Hepatocyte (in vitro differentiated cells): Measurements from ENCODE around the gene SHROOM2. TPM values are rescaled to one million over a fixed set of nuclear protein-coding genes. Genes with fewer than 3 reads are reported as not detected.

Experiments
- DNase-seq: peaks from one replicate; pipeline ENCODE4 v3.0.0-alpha.2; 2016; ENCODE audit warnings: low spot score
- H2AFZ ChIP-seq: fragments of 200-600 bp; sonication (generic); 2 replicates; pipeline ENCODE4 v1.6.0; 2016; ENCODE audit warnings: antibody characterized with exemption, mild to moderate bottlenecking
- H3K27ac ChIP-seq: fragments of 200-600 bp; sonication (generic); 2 replicates; pipeline ENCODE4 v1.5.1; 2016; ENCODE audit warnings: mild to moderate bottlenecking
- H3K27me3 ChIP-seq: fragments of 200-600 bp; sonication (generic); 2 replicates; pipeline ENCODE4 v1.6.1; 2016
- H3K36me3 ChIP-seq: fragments of 200-600 bp; sonication (generic); replicated peaks from 2 replicates; pipeline ENCODE4 v1.5.1; 2016; ENCODE audit warnings: low read depth; ENCODE audit not compliant: insufficient read depth
- H3K4me1 ChIP-seq: fragments of 200-600 bp; sonication (generic); 2 replicates; pipeline ENCODE4 v1.5.1; 2016; ENCODE audit warnings: mild to moderate bottlenecking, moderate library complexity; ENCODE audit not compliant: insufficient read depth
- H3K4me2 ChIP-seq: fragments of 200-600 bp; sonication (generic); 2 replicates; pipeline ENCODE4 v1.6.0; 2016
- H3K4me3 ChIP-seq: fragments of 200-600 bp; sonication (generic); 2 replicates; pipeline ENCODE4 v1.5.1; 2016; ENCODE audit warnings: mild to moderate bottlenecking
- H3K79me2 ChIP-seq: fragments of 200-600 bp; sonication (generic); 2 replicates; pipeline ENCODE4 v1.6.0; 2017; ENCODE audit warnings: mild to moderate bottlenecking
- H3K9me2 ChIP-seq: fragments of 200-600 bp; sonication (generic); replicated peaks from 2 replicates; pipeline ENCODE4 v1.6.0; 2017; ENCODE audit warnings: mild to moderate bottlenecking; ENCODE audit not compliant: insufficient read depth
- H3K9me3 ChIP-seq: fragments of 200-600 bp; sonication (generic); 2 replicates; pipeline ENCODE4 v1.5.1; 2016; ENCODE audit warnings: low read depth, mild to moderate bottlenecking
- H4K20me1 ChIP-seq: fragments of 200-600 bp; sonication (generic); 2 replicates; pipeline ENCODE4 v1.6.0; 2016; ENCODE audit warnings: mild to moderate bottlenecking; ENCODE audit not compliant: insufficient read depth, poor library complexity, severe bottlenecking
- EZH2 ChIP-seq: fragments of 200-600 bp; sonication (generic); IDR thresholded peaks from 2 replicates; pipeline ENCODE4 v1.6.1; 2016; ENCODE audit warnings: antibody characterized with exemption, mild to moderate bottlenecking, borderline replicate concordance
- EZH2phosphoT487 ChIP-seq: fragments of 200-600 bp; sonication (generic); IDR thresholded peaks from one replicate; pipeline ENCODE4 v1.6.1; 2018; ENCODE audit warnings: antibody characterized with exemption, mild to moderate bottlenecking, low read depth, moderate library complexity; ENCODE audit not compliant: unreplicated experiment, severe bottlenecking
- WGBS: methylation state at CpG from one replicate; pipeline ENCODE4 v1.1.6; 2016; ENCODE audit warnings: low lambda C conversion rate; ENCODE audit errors: missing lambda C conversion rate; 5-methylcytosine and 5-hydroxymethylcytosine counted together
- polyA plus RNA-seq: library from polyadenylated mRNA; unstranded; fragments of >200 nt; fragmentation: Nextera tagmentation; extraction: Ambion mirVana; gene quantifications from 2 replicates; pipeline ENCODE4 v1.2.1, GENCODE V29; 2016
- total RNA-seq: library from RNA; depleted of rRNA; stranded (reverse); fragments of >200 nt; gene quantifications from 2 replicates; pipeline ENCODE4 v1.2.3, GENCODE V29; 2014
- TF ChIP-seq, protein P1 (sequence below): fragments of 200-600 bp; sonication (generic); IDR thresholded peaks from 2 replicates; pipeline ENCODE4 v1.5.1; 2016; ENCODE audit warnings: antibody characterized with exemption, mild to moderate bottlenecking; ENCODE audit not compliant: poor library complexity

The SHROOM2 gene
- total and polyA plus RNA-seq, 2 experiments from 2014 or later, result 6.9 to 8.5 TPM

DNA sequence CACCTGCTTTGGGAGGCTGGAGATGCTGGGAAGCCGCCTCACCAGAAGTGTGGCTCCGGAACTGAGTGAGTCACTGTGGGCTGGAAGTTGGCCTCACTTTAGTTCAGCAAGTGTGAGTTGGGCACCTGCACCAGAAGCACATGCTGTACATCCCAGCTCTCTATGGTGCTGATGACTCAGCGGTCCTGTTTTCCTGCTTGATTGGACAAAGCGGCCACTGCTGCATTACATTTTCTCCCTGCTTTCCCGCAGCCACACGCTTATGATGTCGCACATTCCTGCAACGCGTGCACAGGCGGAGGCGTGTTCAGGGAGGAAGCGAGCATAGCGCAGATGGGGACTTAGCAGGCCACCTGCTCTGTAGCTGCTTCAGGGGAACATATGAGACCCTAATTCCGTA is 154.2 kb downstream of the SHROOM2 start:
- H3K27me3 ChIP-seq, result no peaks in the 10 kb centered on the region
- H3K4me2 ChIP-seq, result no peak overlapping the region
- no peak overlapping the region for H3K27ac ChIP-seq
- H3K9me2 ChIP-seq, result no peaks in the 10 kb centered on the region
- H3K36me3 ChIP-seq, result no peaks in the 10 kb centered on the region
- no peak overlapping the region for H3K4me3 ChIP-seq
- H4K20me1 ChIP-seq, result no peaks in the 10 kb centered on the region
- no peak for DNase-seq
- no peaks in the 10 kb centered on the region for H3K79me2 ChIP-seq
- H3K9me3 ChIP-seq, result no peaks in the 10 kb centered on the region
- no peaks in the 10 kb centered on the region for H3K4me1 ChIP-seq
- no peak for TF ChIP-seq EZH2
- TF ChIP-seq EZH2phosphoT487, result no peak
- TF ChIP-seq, protein P1, sequence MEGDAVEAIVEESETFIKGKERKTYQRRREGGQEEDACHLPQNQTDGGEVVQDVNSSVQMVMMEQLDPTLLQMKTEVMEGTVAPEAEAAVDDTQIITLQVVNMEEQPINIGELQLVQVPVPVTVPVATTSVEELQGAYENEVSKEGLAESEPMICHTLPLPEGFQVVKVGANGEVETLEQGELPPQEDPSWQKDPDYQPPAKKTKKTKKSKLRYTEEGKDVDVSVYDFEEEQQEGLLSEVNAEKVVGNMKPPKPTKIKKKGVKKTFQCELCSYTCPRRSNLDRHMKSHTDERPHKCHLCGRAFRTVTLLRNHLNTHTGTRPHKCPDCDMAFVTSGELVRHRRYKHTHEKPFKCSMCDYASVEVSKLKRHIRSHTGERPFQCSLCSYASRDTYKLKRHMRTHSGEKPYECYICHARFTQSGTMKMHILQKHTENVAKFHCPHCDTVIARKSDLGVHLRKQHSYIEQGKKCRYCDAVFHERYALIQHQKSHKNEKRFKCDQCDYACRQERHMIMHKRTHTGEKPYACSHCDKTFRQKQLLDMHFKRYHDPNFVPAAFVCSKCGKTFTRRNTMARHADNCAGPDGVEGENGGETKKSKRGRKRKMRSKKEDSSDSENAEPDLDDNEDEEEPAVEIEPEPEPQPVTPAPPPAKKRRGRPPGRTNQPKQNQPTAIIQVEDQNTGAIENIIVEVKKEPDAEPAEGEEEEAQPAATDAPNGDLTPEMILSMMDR, result no peak
- H2AFZ ChIP-seq, result no peak overlapping the region
- WGBS, result 88% methylated on average over 14 of the region's 14 CpGs

DNA sequence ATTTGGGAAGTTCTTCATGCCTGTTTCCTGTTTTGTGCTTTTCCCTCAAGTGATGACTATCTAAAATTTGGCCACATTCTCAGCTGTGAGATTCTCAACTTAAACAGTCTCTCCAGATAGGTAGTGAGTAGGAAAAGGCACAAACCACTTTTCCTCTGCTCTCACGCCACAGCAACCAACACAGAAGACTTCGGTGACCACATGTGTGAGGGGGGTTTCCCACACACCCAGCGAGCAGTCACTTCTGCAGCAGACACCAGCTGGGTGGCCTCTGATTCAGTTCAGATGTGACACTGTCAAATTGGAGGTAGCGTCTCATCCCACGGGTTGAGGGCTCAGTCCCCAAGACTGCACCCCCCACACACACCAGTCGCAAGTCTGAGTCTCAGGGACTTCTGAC is 155.9 kb downstream of the SHROOM2 start:
- H3K27me3 ChIP-seq, result no peaks in the 10 kb centered on the region
- 90% methylated on average over 6 of the region's 6 CpGs for WGBS
- DNase-seq, result no peak
- no peaks in the 10 kb centered on the region for H3K36me3 ChIP-seq
- H3K4me2 ChIP-seq, result no peak overlapping the region
- H3K9me3 ChIP-seq, result no peaks in the 10 kb centered on the region
- H3K4me3 ChIP-seq, result no peak overlapping the region
- no peaks in the 10 kb centered on the region for H3K4me1 ChIP-seq
- H3K79me2 ChIP-seq, result no peaks in the 10 kb centered on the region
- TF ChIP-seq, protein P1, result no peak
- TF ChIP-seq EZH2phosphoT487, result no peak
- H2AFZ ChIP-seq, result no peak overlapping the region
- H3K27ac ChIP-seq, result no peak overlapping the region
- no peaks in the 10 kb centered on the region for H4K20me1 ChIP-seq
- H3K9me2 ChIP-seq, result no peaks in the 10 kb centered on the region

GRCh38 chrX:9943420-9943819 is 157.2 kb downstream of the SHROOM2 start:
- H3K4me2 ChIP-seq, result no peak overlapping the region
- DNase-seq, result no peak
- H3K4me3 ChIP-seq, result no peak overlapping the region
- H3K79me2 ChIP-seq, result no peaks in the 10 kb centered on the region
- no peak overlapping the region for H2AFZ ChIP-seq
- no peaks in the 10 kb centered on the region for H3K4me1 ChIP-seq
- TF ChIP-seq, protein P1, result no peak
- no peak for TF ChIP-seq EZH2phosphoT487
- TF ChIP-seq EZH2, result no peak
- H3K36me3 ChIP-seq, result no peaks in the 10 kb centered on the region
- H3K9me2 ChIP-seq, result no peaks in the 10 kb centered on the region
- 93% methylated on average over 5 of the region's 5 CpGs for WGBS
- no peaks in the 10 kb centered on the region for H3K9me3 ChIP-seq
- no peaks in the 10 kb centered on the region for H4K20me1 ChIP-seq
- H3K27ac ChIP-seq, result no peak overlapping the region
- H3K27me3 ChIP-seq, result no peaks in the 10 kb centered on the region
